Measurements from ENCODE around the gene RORC. TPM values are rescaled to one million over a fixed set of nuclear protein-coding genes. Genes with fewer than 3 reads are reported as not detected.
A peak's percentile ranks its signal among the peaks of the same experiment; 100 is the strongest.

RORC gene
- total RNA-seq, 1 donor: not detected

DNA sequence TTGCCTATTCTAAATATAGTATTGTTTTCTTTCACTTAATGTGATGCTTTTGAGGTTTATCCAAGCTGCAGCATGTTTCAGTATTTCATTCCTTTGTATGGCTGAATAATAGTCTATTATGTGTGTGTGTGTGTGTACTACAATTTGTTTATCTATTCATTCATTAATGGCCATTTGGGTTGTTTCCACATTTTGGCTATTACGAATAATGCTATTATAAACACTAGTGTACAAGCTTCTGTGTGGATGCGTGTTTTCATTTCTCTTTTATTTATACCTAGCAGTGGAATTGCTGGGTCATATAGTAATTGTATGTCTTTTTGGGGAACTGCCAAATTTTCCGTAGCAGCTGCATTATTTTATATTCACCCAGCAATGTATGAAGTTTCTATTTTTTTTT lies 36.9 kb upstream of the RORC start:
- TF ChIP-seq, protein P1, sequence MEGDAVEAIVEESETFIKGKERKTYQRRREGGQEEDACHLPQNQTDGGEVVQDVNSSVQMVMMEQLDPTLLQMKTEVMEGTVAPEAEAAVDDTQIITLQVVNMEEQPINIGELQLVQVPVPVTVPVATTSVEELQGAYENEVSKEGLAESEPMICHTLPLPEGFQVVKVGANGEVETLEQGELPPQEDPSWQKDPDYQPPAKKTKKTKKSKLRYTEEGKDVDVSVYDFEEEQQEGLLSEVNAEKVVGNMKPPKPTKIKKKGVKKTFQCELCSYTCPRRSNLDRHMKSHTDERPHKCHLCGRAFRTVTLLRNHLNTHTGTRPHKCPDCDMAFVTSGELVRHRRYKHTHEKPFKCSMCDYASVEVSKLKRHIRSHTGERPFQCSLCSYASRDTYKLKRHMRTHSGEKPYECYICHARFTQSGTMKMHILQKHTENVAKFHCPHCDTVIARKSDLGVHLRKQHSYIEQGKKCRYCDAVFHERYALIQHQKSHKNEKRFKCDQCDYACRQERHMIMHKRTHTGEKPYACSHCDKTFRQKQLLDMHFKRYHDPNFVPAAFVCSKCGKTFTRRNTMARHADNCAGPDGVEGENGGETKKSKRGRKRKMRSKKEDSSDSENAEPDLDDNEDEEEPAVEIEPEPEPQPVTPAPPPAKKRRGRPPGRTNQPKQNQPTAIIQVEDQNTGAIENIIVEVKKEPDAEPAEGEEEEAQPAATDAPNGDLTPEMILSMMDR (IDR thresholded peaks at IDR 0.05; ENCODE audit: extremely low read depth, low read depth, low read length): no peak
- Histone ChIP-seq H3K27ac (ENCODE audit: low read depth, low read length) (peak overlapping the region; percentile 67), H4K20me1 (ENCODE audit: insufficient read depth, low read length) (no peaks in the 10 kb centered on the region), H3K4me2 (ENCODE audit: insufficient read depth, low read length) (no peak overlapping the region), H3K9me3 (ENCODE audit: low read depth, low read length) (no peaks in the 10 kb centered on the region), H3K79me2 (ENCODE audit: insufficient read depth, low read length) (no peaks in the 10 kb centered on the region), H3K4me1 (ENCODE audit: insufficient read depth, low read length) (peaks cover 9% of the 10 kb centered on the region), H3K36me3 (ENCODE audit: insufficient read depth, low read length) (peaks cover under 1% of the 10 kb centered on the region), H3K27me3 (ENCODE audit: insufficient read depth, low read length) (peaks cover 5% of the 10 kb centered on the region), H3K4me3 (ENCODE audit: insufficient read depth, low read length) (no peak overlapping the region), H2AFZ (ENCODE audit: low read length) (peak overlapping the region; percentile 1)
- DNase-seq (ENCODE audit: insufficient read length, low spot score, missing footprints): no peak

DNA sequence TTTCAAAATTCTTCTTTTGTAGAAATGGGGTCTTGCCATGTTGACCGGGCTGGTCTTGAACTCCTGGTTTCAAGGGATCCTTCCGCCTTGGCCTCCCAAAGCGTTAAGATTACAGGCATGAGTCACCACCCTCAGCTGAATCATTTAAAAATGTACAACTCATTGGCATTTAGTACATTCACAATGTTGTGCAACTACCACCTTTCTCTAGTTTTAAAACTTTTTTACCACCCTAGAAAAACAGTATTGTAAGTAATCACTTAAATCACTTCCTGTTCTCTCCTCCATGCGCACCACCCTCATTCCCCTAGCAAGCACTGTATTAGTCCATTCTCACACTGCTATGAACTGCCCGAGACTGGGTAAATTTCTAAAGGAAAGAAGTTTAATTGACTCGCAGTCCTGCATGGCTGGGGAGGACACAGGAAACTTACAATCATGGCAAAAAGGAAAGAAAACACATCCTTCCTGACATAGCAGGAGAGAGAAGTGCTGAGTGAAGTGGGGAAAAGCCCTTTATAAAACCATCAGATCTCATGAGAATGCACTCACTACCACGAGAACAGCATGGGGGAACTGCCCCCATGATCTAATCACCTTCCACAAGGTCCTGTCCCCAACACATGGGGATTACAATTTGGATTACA lies 36.3 kb upstream of the RORC start:
- no peaks in the 10 kb centered on the region for H3K79me2 ChIP-seq (ENCODE audit: insufficient read depth, low read length)
- H2AFZ ChIP-seq (ENCODE audit: low read length): peak overlapping the region; percentile 1
- H3K36me3 ChIP-seq (ENCODE audit: insufficient read depth, low read length): no peaks in the 10 kb centered on the region
- no peak overlapping the region for H3K4me3 ChIP-seq (ENCODE audit: insufficient read depth, low read length)
- peaks cover 9% of the 10 kb centered on the region for H3K4me1 ChIP-seq (ENCODE audit: insufficient read depth, low read length)
- no peaks in the 10 kb centered on the region for H4K20me1 ChIP-seq (ENCODE audit: insufficient read depth, low read length)
- peak overlapping the region; percentile 67 for H3K27ac ChIP-seq (ENCODE audit: low read depth, low read length)
- TF ChIP-seq, protein P1 (IDR thresholded peaks at IDR 0.05; ENCODE audit: extremely low read depth, low read depth, low read length): no peak
- H3K27me3 ChIP-seq (ENCODE audit: insufficient read depth, low read length): peaks cover 5% of the 10 kb centered on the region
- peak overlapping the region; percentile 51 for H3K4me2 ChIP-seq (ENCODE audit: insufficient read depth, low read length)
- H3K9me3 ChIP-seq (ENCODE audit: low read depth, low read length): no peaks in the 10 kb centered on the region
- peak; percentile 76 for DNase-seq (ENCODE audit: insufficient read length, low spot score, missing footprints)

DNA sequence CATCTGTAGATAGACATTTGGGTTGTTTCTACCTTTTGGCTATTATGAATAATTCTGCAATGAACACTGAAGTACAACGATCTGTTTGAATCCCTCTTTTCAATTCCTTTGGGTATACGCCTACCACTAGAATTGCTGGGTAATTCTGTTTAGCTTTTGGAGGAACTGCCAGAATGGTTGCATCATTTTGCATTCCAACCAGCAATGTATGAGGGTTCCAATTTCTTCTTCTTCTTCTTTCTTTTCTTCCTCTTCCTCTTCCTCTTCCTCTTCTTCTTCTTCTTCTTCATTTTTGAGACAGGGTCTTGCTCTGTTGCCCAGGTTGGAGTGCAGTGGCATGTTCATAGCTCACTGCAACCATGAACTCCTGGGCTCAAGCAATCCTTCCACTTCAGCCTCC lies 35.7 kb upstream of the RORC start:
- no peaks in the 10 kb centered on the region for H3K36me3 ChIP-seq (ENCODE audit: insufficient read depth, low read length)
- H3K27me3 ChIP-seq (ENCODE audit: insufficient read depth, low read length): peaks cover 5% of the 10 kb centered on the region
- H3K4me1 ChIP-seq (ENCODE audit: insufficient read depth, low read length): peaks cover 9% of the 10 kb centered on the region
- no peaks in the 10 kb centered on the region for H3K79me2 ChIP-seq (ENCODE audit: insufficient read depth, low read length)
- DNase-seq (ENCODE audit: insufficient read length, low spot score, missing footprints): no peak
- H3K4me2 ChIP-seq (ENCODE audit: insufficient read depth, low read length): no peak overlapping the region
- no peak overlapping the region for H2AFZ ChIP-seq (ENCODE audit: low read length)
- H4K20me1 ChIP-seq (ENCODE audit: insufficient read depth, low read length): no peaks in the 10 kb centered on the region
- peak overlapping the region; percentile 67 for H3K27ac ChIP-seq (ENCODE audit: low read depth, low read length)
- H3K4me3 ChIP-seq (ENCODE audit: insufficient read depth, low read length): no peak overlapping the region
- TF ChIP-seq, protein P1 (IDR thresholded peaks at IDR 0.05; ENCODE audit: extremely low read depth, low read depth, low read length): no peak
- H3K9me3 ChIP-seq (ENCODE audit: low read depth, low read length): no peaks in the 10 kb centered on the region

DNA sequence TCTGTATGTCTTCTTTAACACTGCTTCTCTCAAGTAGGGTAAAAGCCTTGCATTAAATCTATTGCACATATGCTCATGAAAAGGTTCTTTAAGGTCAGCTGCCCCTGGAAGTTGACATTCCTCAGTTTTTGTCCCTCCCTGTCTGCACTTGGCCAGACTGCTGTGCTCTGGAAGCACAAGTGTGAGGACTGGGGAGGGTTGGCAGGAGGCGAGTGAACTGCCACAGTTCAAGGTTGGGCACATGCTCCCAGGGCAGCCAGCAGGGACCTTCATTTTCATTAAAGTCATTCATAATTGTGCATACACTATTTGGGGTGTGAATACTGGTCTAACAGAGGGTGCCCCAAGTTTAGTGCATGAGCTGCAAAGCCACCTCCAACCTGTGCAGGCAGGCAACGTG lies 32.8 kb upstream of the RORC start:
- Histone ChIP-seq H3K36me3 (ENCODE audit: insufficient read depth, low read length) (no peaks in the 10 kb centered on the region), H3K27ac (ENCODE audit: low read depth, low read length) (no peak overlapping the region), H3K27me3 (ENCODE audit: insufficient read depth, low read length) (peaks cover 5% of the 10 kb centered on the region), H3K4me3 (ENCODE audit: insufficient read depth, low read length) (no peak overlapping the region), H3K79me2 (ENCODE audit: insufficient read depth, low read length) (no peaks in the 10 kb centered on the region), H2AFZ (ENCODE audit: low read length) (no peak overlapping the region), H3K9me3 (ENCODE audit: low read depth, low read length) (no peaks in the 10 kb centered on the region), H4K20me1 (ENCODE audit: insufficient read depth, low read length) (no peaks in the 10 kb centered on the region), H3K4me2 (ENCODE audit: insufficient read depth, low read length) (no peak overlapping the region), H3K4me1 (ENCODE audit: insufficient read depth, low read length) (peaks cover 9% of the 10 kb centered on the region)
- DNase-seq (ENCODE audit: insufficient read length, low spot score, missing footprints): peak; percentile 37
- TF ChIP-seq, protein P1 (IDR thresholded peaks at IDR 0.05; ENCODE audit: extremely low read depth, low read depth, low read length): no peak

Data from osteoblast (primary cell).